ENCODE results near the gene TRAPPC1. TPM values are rescaled to one million over a fixed set of nuclear protein-coding genes. Genes with fewer than 3 reads are reported as not detected.

The TRAPPC1 gene
- total RNA-seq, 1 donor from 2014 or later: 145 TPM

GRCh38 chr17:7971651-7972050 is 39.9 kb upstream of the TRAPPC1 start:
- TF ChIP-seq, protein P1, sequence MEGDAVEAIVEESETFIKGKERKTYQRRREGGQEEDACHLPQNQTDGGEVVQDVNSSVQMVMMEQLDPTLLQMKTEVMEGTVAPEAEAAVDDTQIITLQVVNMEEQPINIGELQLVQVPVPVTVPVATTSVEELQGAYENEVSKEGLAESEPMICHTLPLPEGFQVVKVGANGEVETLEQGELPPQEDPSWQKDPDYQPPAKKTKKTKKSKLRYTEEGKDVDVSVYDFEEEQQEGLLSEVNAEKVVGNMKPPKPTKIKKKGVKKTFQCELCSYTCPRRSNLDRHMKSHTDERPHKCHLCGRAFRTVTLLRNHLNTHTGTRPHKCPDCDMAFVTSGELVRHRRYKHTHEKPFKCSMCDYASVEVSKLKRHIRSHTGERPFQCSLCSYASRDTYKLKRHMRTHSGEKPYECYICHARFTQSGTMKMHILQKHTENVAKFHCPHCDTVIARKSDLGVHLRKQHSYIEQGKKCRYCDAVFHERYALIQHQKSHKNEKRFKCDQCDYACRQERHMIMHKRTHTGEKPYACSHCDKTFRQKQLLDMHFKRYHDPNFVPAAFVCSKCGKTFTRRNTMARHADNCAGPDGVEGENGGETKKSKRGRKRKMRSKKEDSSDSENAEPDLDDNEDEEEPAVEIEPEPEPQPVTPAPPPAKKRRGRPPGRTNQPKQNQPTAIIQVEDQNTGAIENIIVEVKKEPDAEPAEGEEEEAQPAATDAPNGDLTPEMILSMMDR (conservative IDR thresholded peaks at IDR 0.05): no peak
- Mint-ChIP-seq H3K27me3 (peaks cover 23% of the 10 kb centered on the region), H3K4me1 (ENCODE audit: unreplicated experiment) (no peaks in the 10 kb centered on the region), H3K9me3 (peaks cover 9% of the 10 kb centered on the region), H3K27ac (no peak overlapping the region), H3K4me3 (no peak overlapping the region), H3K36me3 (no peaks in the 10 kb centered on the region)
- DNase-seq (ENCODE audit: extremely low spot score, unreplicated experiment): no peak

DNA sequence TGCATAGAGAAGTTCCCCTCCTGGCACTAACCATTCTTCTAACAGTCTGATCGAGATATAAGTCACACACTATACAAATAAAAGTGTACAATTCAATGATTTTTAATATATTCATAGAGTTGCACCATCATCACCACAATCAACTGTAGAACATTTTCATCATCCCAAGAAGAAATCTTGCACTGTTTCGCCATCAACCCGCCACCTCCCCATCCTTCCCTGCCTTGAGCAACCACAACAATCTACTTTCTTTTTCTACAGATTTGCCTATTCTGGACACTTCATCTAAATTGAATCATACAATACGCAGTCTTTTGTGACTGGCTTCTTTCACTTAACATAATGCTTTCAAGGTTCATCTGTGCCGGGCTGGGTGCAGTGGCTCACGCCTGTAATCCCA is 37.7 kb upstream of the TRAPPC1 start:
- peaks cover 2% of the 10 kb centered on the region for H3K9me3 Mint-ChIP-seq
- H3K36me3 Mint-ChIP-seq: no peaks in the 10 kb centered on the region
- H3K4me3 Mint-ChIP-seq: no peak overlapping the region
- DNase-seq (ENCODE audit: extremely low spot score, unreplicated experiment): no peak
- no peak overlapping the region for H3K27ac Mint-ChIP-seq
- no peaks in the 10 kb centered on the region for H3K4me1 Mint-ChIP-seq (ENCODE audit: unreplicated experiment)
- TF ChIP-seq, protein P1 (conservative IDR thresholded peaks at IDR 0.05): no peak
- peaks cover 20% of the 10 kb centered on the region for H3K27me3 Mint-ChIP-seq

DNA sequence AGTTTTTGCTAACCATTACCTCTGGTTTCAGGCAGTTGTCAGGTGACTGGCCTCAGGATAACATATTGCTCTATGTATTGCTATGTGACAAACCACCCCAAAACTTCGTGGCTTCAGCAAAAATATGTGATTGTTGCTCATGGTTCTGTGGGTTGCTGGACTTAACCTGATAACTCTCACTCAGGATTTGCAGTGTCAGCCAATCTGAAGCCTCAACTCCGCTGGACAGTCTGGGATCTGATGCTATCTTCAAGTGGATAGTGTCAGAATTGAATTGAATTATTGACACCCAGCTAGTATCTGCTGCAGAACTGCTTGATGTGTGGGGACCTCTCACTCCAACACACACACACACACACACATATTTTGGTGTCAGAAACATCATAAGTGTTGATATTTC is 36.0 kb upstream of the TRAPPC1 start:
- TF ChIP-seq, protein P1 (conservative IDR thresholded peaks at IDR 0.05): no peak
- H3K4me1 Mint-ChIP-seq (ENCODE audit: unreplicated experiment): no peaks in the 10 kb centered on the region
- peaks cover 19% of the 10 kb centered on the region for H3K27me3 Mint-ChIP-seq
- no peak overlapping the region for H3K27ac Mint-ChIP-seq
- H3K4me3 Mint-ChIP-seq: no peak overlapping the region
- no peak for DNase-seq (ENCODE audit: extremely low spot score, unreplicated experiment)
- H3K9me3 Mint-ChIP-seq: no peaks in the 10 kb centered on the region
- H3K36me3 Mint-ChIP-seq: no peaks in the 10 kb centered on the region

- Mint-ChIP-seq H3K4me1 (ENCODE audit: unreplicated experiment) (no peaks in the 10 kb centered on the region), H3K36me3 (no peaks in the 10 kb centered on the region), H3K27ac (no peak overlapping the region), H3K4me3 (no peak overlapping the region), H3K9me3 (no peaks in the 10 kb centered on the region), H3K27me3 (peaks cover 15% of the 10 kb centered on the region)
- TF ChIP-seq, protein P1 (conservative IDR thresholded peaks at IDR 0.05): no peak
- no peak for DNase-seq (ENCODE audit: extremely low spot score, unreplicated experiment)
Measured at GRCh38 chr17:7961421-7961820, 29.7 kb upstream of the TRAPPC1 start.

- TF ChIP-seq, protein P1 (conservative IDR thresholded peaks at IDR 0.05): no peak
- H3K4me1 Mint-ChIP-seq (ENCODE audit: unreplicated experiment): no peaks in the 10 kb centered on the region
- no peaks in the 10 kb centered on the region for H3K36me3 Mint-ChIP-seq
- H3K9me3 Mint-ChIP-seq: no peaks in the 10 kb centered on the region
- H3K27me3 Mint-ChIP-seq: peaks cover 15% of the 10 kb centered on the region
- H3K27ac Mint-ChIP-seq: no peak overlapping the region
- H3K4me3 Mint-ChIP-seq: no peak overlapping the region
- no peak for DNase-seq (ENCODE audit: extremely low spot score, unreplicated experiment)
Measured at GRCh38 chr17:7959503-7960253, 27.9 kb upstream of the TRAPPC1 start.
